Germinal center (tissue), 1 donor: ENCODE data around the gene FHOD3.
"Not testable (repeated sequence)": the region's sequence is repeated elsewhere in the genome, so short reads cannot be mapped to it uniquely, and the experiment has no call there.

Experiments
- DNase-seq: peaks from one replicate; pipeline ENCODE4 v3.0.0; 2012; ENCODE audit warnings: mixed read lengths, low spot score

The FHOD3 gene

DNA sequence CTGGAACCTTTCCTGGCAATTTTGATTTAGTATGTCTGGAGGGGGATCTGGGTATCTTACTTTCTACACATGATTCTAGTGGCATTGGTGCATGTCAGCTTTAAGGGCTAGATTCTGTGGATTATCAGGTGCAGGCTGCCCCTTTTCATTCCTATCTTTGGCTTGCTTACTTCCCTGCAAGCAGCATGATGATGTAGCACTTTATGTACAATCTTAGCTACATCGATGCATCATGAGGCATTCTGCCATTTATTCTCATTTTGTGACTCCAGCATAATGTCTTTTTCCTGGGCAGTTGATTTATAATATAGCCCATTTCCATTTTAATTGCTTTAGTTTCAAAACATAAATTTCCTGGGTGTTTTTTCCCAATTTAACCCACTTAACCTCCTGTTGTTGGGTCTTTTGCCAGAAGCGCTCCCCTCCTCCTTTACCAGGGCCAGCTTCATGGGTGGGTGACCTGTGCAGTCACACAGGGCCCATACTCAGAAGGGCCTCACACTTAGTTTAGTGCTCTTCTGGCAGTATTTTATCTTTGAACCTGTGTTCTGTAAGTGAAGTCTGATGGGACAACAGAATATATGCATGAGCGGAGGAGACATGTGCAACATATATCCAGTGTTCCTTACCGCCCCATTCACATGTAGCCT, 495.2 kb downstream of the FHOD3 start:
- no peak for DNase-seq

DNA sequence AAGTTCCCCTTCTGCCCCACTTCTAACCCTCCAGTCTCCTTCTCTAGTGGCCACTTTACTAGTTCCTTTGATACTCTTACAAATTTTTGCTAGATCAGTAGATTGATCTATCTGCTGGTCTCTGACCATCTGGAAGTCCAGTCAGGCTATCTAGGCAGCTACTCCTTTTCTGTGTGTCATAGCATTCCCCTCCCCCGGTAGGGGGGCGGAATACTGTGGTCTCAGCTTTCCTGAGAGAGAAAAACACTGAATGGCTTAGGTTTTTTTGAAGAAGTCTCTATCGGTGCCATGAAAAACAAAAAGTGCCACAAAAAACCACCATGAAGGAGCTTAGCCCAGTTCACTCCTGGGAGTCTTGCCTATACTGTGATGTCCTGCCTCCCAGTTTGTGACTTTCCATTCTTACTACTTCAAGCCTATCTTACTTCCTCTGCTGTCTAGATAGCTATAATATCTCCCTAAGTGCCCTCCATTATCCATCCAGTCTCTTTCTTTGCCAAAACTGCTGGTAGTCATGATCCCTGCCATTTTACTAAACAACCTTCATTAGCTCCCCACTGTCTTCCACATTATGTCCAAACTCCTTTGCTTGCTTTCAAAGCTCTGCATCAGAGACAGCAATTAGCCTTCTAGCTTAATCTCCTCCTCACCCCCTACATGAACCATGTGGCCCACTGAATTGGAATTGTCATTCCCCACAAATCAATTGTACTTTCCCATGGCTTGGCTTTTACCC, 501.4 kb downstream of the FHOD3 start:
- no peak for DNase-seq

DNA sequence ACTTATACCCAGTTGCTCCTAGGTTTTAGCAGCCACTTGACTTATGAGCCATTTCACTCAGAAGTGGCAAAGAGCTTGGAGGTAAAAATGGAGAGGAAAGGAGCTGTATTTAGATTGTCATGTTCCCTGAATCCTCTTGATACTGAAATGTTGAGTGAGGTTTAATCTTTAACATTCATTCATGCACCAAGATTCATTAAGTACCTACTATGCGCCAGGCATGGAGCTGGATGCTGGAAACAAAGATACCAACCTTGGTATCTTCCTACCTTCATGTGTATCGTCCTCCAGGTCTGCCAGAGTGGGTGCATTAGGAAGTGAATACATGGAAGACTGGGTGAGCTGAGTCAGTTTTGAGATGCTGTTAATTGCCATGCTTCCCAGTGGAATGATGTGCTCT, 507.6 kb downstream of the FHOD3 start:
- no peak for DNase-seq

- no peak for DNase-seq
Observed at GRCh38 chr18:36808681-36809080, 511.2 kb downstream of the FHOD3 start.

DNA sequence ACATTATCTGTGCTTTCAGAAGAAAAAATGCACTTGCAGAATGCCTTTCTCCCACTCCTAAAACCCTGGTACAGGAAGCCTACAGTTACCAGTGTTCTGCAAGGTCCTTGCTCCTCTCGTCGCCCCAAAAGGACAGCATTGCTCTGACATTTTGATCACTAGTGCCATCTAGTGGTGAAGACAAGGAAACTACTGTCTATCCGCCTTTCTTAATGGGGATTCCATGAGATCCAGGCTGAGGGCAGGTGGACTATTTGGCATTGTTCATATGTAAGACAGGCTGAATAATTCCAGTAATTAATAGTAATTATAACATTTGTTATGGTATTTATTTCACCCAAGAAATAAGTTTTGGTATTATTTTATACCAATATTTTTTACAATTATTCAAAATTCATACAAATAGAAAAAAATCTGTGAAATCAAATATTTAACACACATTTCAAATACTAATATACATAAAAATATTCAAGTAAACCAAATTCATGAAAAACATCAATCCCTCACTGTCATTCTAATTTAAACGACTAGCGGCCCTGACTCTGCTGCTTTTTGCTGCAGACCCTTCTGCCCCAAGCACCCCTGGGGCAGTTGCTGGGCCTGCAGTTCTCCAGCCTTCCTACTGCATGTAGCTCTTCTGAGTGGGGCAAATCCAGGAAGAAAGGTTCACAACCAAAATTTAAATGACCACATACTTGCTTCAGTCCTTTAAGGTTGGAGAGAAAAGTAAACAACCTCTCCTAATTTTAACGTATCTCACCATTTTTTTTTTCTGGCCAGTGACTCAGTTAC, 512.3 kb downstream of the FHOD3 start:
- DNase-seq = peak; percentile 76

GRCh38 chr18:36811430-36811829, 513.9 kb downstream of the FHOD3 start:
- no peak for DNase-seq

DNA sequence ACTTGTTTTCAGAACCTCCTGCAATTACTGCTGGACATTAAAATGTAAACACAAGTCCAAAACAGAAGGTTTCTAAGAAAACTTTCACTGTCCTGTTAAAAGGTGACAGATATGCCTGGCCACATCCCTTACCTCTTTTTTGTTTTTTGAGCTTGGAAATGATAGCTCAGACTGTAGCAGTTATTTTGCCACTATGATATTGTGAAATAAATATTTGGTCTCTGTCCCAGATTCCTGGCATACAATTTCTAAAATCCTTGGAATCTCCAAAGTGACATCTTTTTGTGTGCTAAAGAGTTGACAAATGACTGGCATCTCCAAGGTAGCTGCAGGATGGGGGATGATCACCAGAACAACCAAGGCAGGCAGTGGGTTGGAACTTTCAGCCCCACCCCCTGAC, 514.4 kb downstream of the FHOD3 start:
- DNase-seq = no peak

- DNase-seq = no peak
Observed at GRCh38 chr18:36812678-36813077, 515.2 kb downstream of the FHOD3 start.

- DNase-seq = no peak
Observed at GRCh38 chr18:36813101-36813775, 515.7 kb downstream of the FHOD3 start.

DNA sequence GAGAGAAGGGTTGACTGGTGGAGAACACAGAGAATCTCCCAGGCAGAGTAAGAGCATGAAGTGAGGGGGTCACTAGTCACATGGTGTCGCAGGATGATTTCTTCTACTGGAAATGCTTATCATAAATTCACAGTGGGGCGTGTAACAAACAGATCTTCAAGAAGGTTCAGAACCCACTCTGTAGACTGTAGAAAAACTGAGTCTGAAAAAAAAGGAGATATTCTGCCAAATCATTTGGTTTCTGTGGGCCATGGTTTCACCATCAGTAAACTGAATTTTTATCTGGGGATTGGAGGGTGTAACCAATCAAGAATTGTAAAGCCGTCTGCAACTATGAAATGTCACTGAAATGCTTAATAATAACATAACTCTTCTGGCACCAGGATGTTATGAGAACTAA, 516.3 kb downstream of the FHOD3 start:
- no peak for DNase-seq

DNA sequence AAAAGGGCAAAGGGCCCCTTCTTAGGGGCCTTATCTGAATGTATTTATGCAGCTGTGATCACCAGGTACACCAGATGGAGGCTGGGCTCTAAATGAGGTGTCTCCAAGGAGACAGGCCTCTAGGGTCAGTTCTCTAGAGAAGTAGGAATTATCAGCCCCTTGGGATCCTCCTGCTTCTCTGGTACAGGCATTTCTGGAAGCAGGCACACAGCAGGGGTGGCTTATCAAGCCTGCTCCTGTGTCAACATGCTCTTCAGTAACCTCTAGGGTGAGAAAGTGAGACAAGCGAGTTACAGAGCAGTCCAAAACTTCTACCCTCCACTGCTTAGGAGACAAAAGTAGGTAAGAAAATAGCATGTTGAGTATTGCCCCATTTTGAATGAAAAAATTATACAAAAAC, 517.5 kb downstream of the FHOD3 start:
- DNase-seq = no peak

- DNase-seq = not testable (repeated sequence)
Observed at GRCh38 chr18:36816096-36816495, 518.6 kb downstream of the FHOD3 start.

- no peak for DNase-seq
Observed at GRCh38 chr18:36817039-36817438, 519.5 kb downstream of the FHOD3 start.

DNA sequence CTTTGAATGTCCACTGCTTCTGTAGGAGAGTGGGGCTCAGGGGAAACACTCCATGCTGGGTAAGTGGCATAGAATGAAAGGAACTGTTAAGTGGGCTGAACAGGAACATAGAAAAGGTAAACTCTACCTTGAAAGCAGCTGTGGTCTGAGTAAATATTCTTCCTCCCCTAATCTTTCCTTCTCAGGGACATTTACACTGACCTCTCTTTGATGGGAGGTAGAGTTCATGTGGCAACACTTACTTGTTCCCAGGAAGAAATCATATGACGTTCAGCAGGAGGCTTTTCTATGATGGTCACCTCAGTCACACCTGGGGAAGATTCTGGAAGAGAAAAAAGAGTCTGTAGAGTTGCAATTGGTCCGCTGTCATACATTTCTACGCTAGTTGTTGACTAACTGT, 521.1 kb downstream of the FHOD3 start:
- DNase-seq = no peak

DNA sequence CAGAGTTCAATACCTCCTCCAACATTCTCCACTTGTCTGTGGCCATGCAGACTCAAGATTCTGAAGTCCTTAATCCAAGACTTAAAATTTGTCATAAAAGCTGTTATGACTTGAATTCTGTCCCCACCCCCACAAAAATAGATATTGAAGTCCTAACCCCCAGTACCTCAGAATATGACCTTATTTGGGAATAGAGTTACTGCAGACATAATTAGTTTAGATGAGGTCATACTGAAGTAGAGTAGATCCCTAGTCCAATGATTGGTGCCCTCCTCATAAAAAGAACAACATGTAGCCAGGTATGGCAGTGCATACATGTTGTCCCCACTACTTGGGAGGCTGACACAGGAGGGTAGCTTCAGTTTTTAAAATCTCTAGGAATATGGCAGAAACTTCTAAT, 522.1 kb downstream of the FHOD3 start:
- DNase-seq = no peak

- DNase-seq = no peak
Observed at GRCh38 chr18:36821681-36822080, 524.2 kb downstream of the FHOD3 start.

GRCh38 chr18:36825526-36825925, 528.0 kb downstream of the FHOD3 start:
- no peak for DNase-seq

- DNase-seq = no peak
Observed at GRCh38 chr18:36826556-36826955, 529.0 kb downstream of the FHOD3 start.

- DNase-seq = no peak
Observed at GRCh38 chr18:36828157-36828629, 530.7 kb downstream of the FHOD3 start.

DNA sequence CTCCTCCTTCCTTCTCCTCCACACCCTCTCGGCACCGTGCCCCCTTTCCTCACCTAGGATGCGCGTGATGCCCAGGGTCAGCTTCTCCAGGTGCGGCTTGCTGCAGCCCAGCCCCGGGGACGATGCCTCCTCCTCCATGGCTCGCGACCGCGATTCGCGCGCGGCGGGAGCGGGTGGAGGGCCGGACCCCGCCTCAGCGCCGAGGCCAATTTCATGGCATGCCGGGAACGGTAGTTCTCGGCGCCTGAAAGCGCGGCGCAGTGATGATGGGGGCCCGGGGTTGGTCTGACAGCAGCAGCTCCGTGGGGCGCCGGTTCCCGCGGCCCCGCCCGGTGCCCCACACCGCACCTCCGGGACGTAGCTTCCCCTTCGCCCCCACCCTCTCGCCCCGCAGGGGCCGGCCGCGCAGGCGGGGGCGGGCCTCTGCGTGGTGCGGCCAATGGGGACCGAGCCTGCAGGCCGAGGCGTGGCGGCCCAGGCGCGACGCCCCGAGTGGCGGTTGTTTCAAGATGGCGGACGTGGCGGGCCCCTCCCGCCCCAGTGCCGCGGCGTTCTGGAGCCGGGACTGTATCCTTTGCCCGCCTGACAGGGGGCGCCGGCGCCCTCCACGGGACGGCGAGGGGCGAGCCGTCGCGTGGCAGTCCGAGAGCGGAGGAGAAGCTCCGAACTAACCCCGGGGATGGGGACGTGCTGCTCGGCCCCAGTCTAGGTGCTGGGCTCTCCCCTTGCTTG, 531.3 kb downstream of the FHOD3 start, which contains the start of the genes KIAA1328 and TPGS2:
Gene KIAA1328 (plus strand): TSS at position 498 of the 732 bp plus-strand sequence. CDS start 12 bp downstream, at position 510.
Gene TPGS2 (minus strand): TSS at position 373 of the 732 bp plus-strand sequence. CDS start 235 bp downstream, at position 138.
- DNase-seq = peak; percentile 92
